Activated CD4-positive, alpha-beta T cell treated with anti-CD3 and anti-CD28 coated beads, Interleukin-2, amount 50 U/mL, for 1 hour (primary cell): ENCODE measurements around the gene NTRK2.

ENCODE experiments used
- DNase-seq: peaks from one replicate; pipeline ENCODE4 v3.0.0-alpha.2; 2020

Gene NTRK2

GRCh38 chr9:84993105-84993504 lies 323.6 kb downstream of the NTRK2 start:
- DNase-seq: no peak

GRCh38 chr9:84996029-84996428 lies 326.5 kb downstream of the NTRK2 start:
- DNase-seq: no peak

GRCh38 chr9:84996716-84997115 lies 327.2 kb downstream of the NTRK2 start:
- no peak for DNase-seq

- no peak for DNase-seq
Measured at GRCh38 chr9:84997472-84997871, 327.9 kb downstream of the NTRK2 start.

GRCh38 chr9:84998639-84999038 lies 329.1 kb downstream of the NTRK2 start:
- no peak for DNase-seq

- no peak for DNase-seq
Measured at GRCh38 chr9:84999788-85000187, 330.3 kb downstream of the NTRK2 start.

GRCh38 chr9:85001925-85002324 lies 332.4 kb downstream of the NTRK2 start:
- DNase-seq: no peak

- DNase-seq: no peak
Measured at GRCh38 chr9:85004818-85005413, 335.4 kb downstream of the NTRK2 start.

GRCh38 chr9:85007748-85008147 lies 338.2 kb downstream of the NTRK2 start:
- DNase-seq: no peak

- no peak for DNase-seq
Measured at GRCh38 chr9:85008215-85008614, 338.7 kb downstream of the NTRK2 start.

- no peak for DNase-seq
Measured at GRCh38 chr9:85009251-85009650, 339.7 kb downstream of the NTRK2 start.

GRCh38 chr9:85013703-85014102 lies 344.2 kb downstream of the NTRK2 start:
- DNase-seq: no peak

- DNase-seq: no peak
Measured at GRCh38 chr9:85014292-85014691, 344.8 kb downstream of the NTRK2 start.

- no peak for DNase-seq
Measured at GRCh38 chr9:85016384-85017006, 347.0 kb downstream of the NTRK2 start.

- no peak for DNase-seq
Measured at GRCh38 chr9:85020791-85021190, 351.3 kb downstream of the NTRK2 start.

GRCh38 chr9:85021686-85022085 lies 352.2 kb downstream of the NTRK2 start:
- no peak for DNase-seq

- no peak for DNase-seq
Measured at GRCh38 chr9:85024374-85024773, 354.8 kb downstream of the NTRK2 start.

- no peak for DNase-seq
Measured at GRCh38 chr9:85025638-85026037, 356.1 kb downstream of the NTRK2 start.

- DNase-seq: no peak
Measured at GRCh38 chr9:85027870-85028269, 358.3 kb downstream of the NTRK2 start.

GRCh38 chr9:85030316-85030715 lies 360.8 kb downstream of the NTRK2 start:
- DNase-seq: no peak

GRCh38 chr9:85036496-85036895 lies 367.0 kb downstream of the NTRK2 start:
- no peak for DNase-seq

GRCh38 chr9:85038061-85038460 lies 368.5 kb downstream of the NTRK2 start:
- DNase-seq: no peak

- DNase-seq: no peak
Measured at GRCh38 chr9:85038824-85039608, 369.5 kb downstream of the NTRK2 start.

GRCh38 chr9:85040146-85040545 lies 370.6 kb downstream of the NTRK2 start:
- no peak for DNase-seq
